ENCODE results near the gene GGTA1.

The GGTA1 gene

GRCh38 chr9:121510766-121511550 is 11.3 kb upstream of the GGTA1 start:
- Mint-ChIP-seq H3K36me3 (no peaks in the 10 kb centered on the region), H3K27ac (no peak overlapping the region), H3K27me3 (peaks cover 5% of the 10 kb centered on the region), H3K9me3 (ENCODE audit: low read depth) (no peaks in the 10 kb centered on the region), H3K4me3 (no peak overlapping the region), H3K4me1 (ENCODE audit: low read depth) (no peaks in the 10 kb centered on the region)

- Mint-ChIP-seq H3K36me3 (no peaks in the 10 kb centered on the region), H3K27ac (no peak overlapping the region), H3K9me3 (ENCODE audit: low read depth) (no peaks in the 10 kb centered on the region), H3K4me3 (no peak overlapping the region), H3K27me3 (peaks cover 5% of the 10 kb centered on the region), H3K4me1 (ENCODE audit: low read depth) (no peaks in the 10 kb centered on the region)
These were observed 9.5 kb upstream of the GGTA1 start for GRCh38 chr9:121509180-121509579.

- Mint-ChIP-seq H3K4me1 (ENCODE audit: low read depth) (no peaks in the 10 kb centered on the region), H3K9me3 (ENCODE audit: low read depth) (no peaks in the 10 kb centered on the region), H3K36me3 (no peaks in the 10 kb centered on the region), H3K4me3 (no peak overlapping the region), H3K27me3 (peaks cover 8% of the 10 kb centered on the region), H3K27ac (no peak overlapping the region)
These were observed 8.8 kb upstream of the GGTA1 start for GRCh38 chr9:121508415-121508814.

DNA sequence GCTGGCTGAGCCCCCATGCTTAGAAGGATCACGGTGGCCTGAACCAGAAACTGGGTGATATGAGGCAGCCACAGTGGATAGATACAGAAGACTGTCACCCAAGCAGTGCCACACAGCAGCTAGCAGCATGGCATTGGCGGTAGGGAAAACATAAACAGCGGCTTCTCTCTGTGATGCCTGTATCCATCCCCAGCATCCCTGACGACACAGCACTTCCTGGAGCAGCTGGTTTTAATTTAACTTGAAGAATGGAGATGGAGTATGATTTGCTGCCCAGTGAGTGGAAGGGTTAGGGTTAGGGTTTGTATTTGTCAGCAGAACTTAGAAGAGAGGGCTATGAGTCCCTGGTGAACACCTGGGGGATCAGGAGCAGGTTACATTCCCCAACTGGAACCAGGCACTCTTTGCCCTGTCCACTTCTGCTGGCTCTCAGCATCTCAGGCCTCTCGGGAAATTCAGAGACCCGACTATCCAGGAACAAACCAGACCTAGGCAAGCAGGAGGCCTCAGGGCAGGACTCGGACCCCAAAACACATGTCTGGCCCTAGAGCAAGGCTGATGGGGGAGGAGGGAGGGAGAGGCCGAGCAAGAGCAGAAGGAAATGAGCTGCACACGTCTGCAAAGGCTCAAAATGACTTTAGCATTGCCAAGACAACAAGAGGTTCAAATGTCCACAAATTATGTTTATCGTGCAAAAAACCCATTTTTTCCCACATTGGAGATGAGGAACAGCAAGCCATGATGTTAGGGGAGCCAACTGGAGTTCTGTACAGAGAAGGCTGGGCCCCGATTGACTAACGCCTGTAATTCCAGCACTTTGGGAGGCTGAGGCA is 6.5 kb upstream of the GGTA1 start:
- Mint-ChIP-seq H3K4me3 (no peak overlapping the region), H3K27me3 (peaks cover 9% of the 10 kb centered on the region), H3K36me3 (no peaks in the 10 kb centered on the region), H3K27ac (no peak overlapping the region), H3K9me3 (ENCODE audit: low read depth) (no peaks in the 10 kb centered on the region), H3K4me1 (ENCODE audit: low read depth) (no peaks in the 10 kb centered on the region)

- H3K36me3 Mint-ChIP-seq, result no peaks in the 10 kb centered on the region
- peaks cover 20% of the 10 kb centered on the region for H3K27me3 Mint-ChIP-seq
- no peak overlapping the region for H3K27ac Mint-ChIP-seq
- no peaks in the 10 kb centered on the region for H3K9me3 Mint-ChIP-seq (ENCODE audit: low read depth)
- peaks cover 15% of the 10 kb centered on the region for H3K4me1 Mint-ChIP-seq (ENCODE audit: low read depth)
- H3K4me3 Mint-ChIP-seq, result no peak overlapping the region
These were observed 3.8 kb upstream of the GGTA1 start for GRCh38 chr9:121503444-121503843.

DNA sequence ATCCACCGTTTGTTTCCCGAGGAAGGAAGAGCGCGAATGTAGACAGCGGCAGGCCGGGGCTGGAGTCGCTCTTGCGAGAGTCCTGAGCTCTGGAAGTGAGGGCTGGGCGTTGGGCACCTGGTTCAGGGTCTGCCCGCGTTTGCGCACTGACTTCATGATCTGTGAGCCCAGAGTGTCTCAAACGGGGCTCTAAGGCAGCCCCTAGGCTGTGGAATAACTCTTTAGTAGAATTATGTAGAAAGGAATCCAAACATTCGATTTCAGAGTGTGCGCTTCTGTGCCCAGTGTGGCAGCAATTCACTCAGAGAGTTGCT is 478 bp upstream of the GGTA1 start:
- peaks cover 41% of the 10 kb centered on the region for H3K27me3 Mint-ChIP-seq
- peak overlapping the region; percentile 72 for H3K4me3 Mint-ChIP-seq
- no peaks in the 10 kb centered on the region for H3K9me3 Mint-ChIP-seq (ENCODE audit: low read depth)
- H3K27ac Mint-ChIP-seq, result no peak overlapping the region
- peaks cover 3% of the 10 kb centered on the region for H3K36me3 Mint-ChIP-seq
- H3K4me1 Mint-ChIP-seq (ENCODE audit: low read depth), result peaks cover 21% of the 10 kb centered on the region

GRCh38 chr9:121499177-121499426 is 542 bp downstream of the GGTA1 start:
- no peaks in the 10 kb centered on the region for H3K9me3 Mint-ChIP-seq (ENCODE audit: low read depth)
- no peak overlapping the region for H3K27ac Mint-ChIP-seq
- peaks cover 3% of the 10 kb centered on the region for H3K36me3 Mint-ChIP-seq
- H3K4me1 Mint-ChIP-seq (ENCODE audit: low read depth), result peaks cover 21% of the 10 kb centered on the region
- H3K4me3 Mint-ChIP-seq, result peak overlapping the region; percentile 84
- peaks cover 41% of the 10 kb centered on the region for H3K27me3 Mint-ChIP-seq

- Mint-ChIP-seq H3K4me1 (ENCODE audit: low read depth) (peaks cover 21% of the 10 kb centered on the region), H3K27ac (no peak overlapping the region), H3K9me3 (ENCODE audit: low read depth) (no peaks in the 10 kb centered on the region), H3K27me3 (peaks cover 42% of the 10 kb centered on the region), H3K4me3 (peak overlapping the region; percentile 84), H3K36me3 (peaks cover 3% of the 10 kb centered on the region)
These were observed 1.0 kb downstream of the GGTA1 start for GRCh38 chr9:121498487-121499176.

DNA sequence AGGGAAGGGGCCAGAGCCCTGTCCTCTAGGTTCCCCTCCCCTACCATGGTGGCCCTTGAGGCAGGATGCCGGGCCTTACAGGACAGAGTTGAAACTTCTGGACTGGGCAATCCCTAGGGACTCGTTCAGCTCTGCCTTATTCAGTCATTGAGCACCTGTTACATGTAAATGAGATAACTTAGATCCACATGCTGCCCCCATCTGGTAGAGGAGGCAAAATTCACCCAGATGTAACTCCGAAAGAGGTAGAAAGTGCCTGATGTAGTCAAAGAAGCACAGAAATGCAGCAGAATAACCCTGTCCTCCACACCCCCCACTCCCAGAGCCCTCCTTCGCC is 1.5 kb downstream of the GGTA1 start:
- peaks cover 36% of the 10 kb centered on the region for H3K27me3 Mint-ChIP-seq
- H3K4me3 Mint-ChIP-seq, result peak overlapping the region; percentile 84
- peaks cover 21% of the 10 kb centered on the region for H3K4me1 Mint-ChIP-seq (ENCODE audit: low read depth)
- no peaks in the 10 kb centered on the region for H3K9me3 Mint-ChIP-seq (ENCODE audit: low read depth)
- H3K27ac Mint-ChIP-seq, result no peak overlapping the region
- H3K36me3 Mint-ChIP-seq, result peaks cover 3% of the 10 kb centered on the region

- no peak overlapping the region for H3K27ac Mint-ChIP-seq
- peaks cover 35% of the 10 kb centered on the region for H3K27me3 Mint-ChIP-seq
- no peak overlapping the region for H3K4me3 Mint-ChIP-seq
- H3K36me3 Mint-ChIP-seq, result peaks cover 3% of the 10 kb centered on the region
- no peaks in the 10 kb centered on the region for H3K9me3 Mint-ChIP-seq (ENCODE audit: low read depth)
- H3K4me1 Mint-ChIP-seq (ENCODE audit: low read depth), result peaks cover 21% of the 10 kb centered on the region
These were observed 3.7 kb downstream of the GGTA1 start for GRCh38 chr9:121495976-121496375.

- Mint-ChIP-seq H3K9me3 (ENCODE audit: low read depth) (no peaks in the 10 kb centered on the region), H3K4me1 (ENCODE audit: low read depth) (peaks cover 13% of the 10 kb centered on the region), H3K36me3 (peaks cover 3% of the 10 kb centered on the region), H3K4me3 (no peak overlapping the region), H3K27me3 (peaks cover 28% of the 10 kb centered on the region), H3K27ac (no peak overlapping the region)
These were observed 5.5 kb downstream of the GGTA1 start for GRCh38 chr9:121494192-121494591.

DNA sequence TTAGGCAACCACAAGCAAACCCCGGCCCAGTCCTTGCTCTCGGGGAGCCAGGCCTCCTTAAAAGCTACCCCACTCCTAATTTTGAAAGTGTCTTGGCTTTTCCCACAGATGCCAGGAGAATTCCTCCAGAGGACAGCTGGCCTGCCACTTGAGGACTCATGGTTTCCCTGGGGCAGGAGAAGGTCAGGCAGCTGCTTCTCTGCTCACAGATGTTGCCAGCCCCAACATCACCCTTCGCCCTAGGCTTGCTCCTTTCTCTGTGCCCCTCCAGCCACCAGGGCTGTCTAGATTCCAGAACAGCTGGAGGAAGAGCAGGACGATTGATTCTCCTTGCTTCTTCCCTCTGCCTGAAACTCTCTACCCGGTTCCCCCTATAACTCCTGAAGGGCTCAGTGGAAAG is 8.5 kb downstream of the GGTA1 start:
- Mint-ChIP-seq H3K9me3 (ENCODE audit: low read depth) (no peaks in the 10 kb centered on the region), H3K4me3 (no peak overlapping the region), H3K27me3 (peaks cover 9% of the 10 kb centered on the region), H3K36me3 (peaks cover 3% of the 10 kb centered on the region), H3K27ac (no peak overlapping the region), H3K4me1 (ENCODE audit: low read depth) (no peaks in the 10 kb centered on the region)

DNA sequence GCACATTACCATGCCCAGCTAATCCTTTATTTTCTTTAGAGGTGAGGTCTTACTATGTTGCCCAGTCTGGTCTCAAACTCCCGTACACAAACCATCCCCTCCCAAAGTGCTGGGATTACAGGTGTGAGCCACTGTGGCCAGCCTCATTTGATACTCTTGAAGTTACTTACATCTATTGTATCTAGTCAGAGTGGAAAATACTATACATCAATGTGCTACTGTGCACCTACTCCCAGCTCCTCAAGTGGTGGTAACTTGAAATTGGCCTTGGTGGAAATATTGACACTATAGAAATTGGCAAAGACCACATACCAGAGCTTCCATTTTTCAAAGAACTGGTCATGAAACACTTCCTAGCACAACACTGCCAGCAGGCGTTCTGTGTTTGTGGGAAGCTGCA is 10.3 kb downstream of the GGTA1 start:
- Mint-ChIP-seq H3K4me3 (no peak overlapping the region), H3K27ac (no peak overlapping the region), H3K4me1 (ENCODE audit: low read depth) (no peaks in the 10 kb centered on the region), H3K9me3 (ENCODE audit: low read depth) (no peaks in the 10 kb centered on the region), H3K27me3 (peaks cover 2% of the 10 kb centered on the region), H3K36me3 (no peaks in the 10 kb centered on the region)

- no peaks in the 10 kb centered on the region for H3K27me3 Mint-ChIP-seq
- H3K36me3 Mint-ChIP-seq, result no peaks in the 10 kb centered on the region
- H3K4me3 Mint-ChIP-seq, result no peak overlapping the region
- H3K27ac Mint-ChIP-seq, result no peak overlapping the region
- H3K9me3 Mint-ChIP-seq (ENCODE audit: low read depth), result no peaks in the 10 kb centered on the region
- H3K4me1 Mint-ChIP-seq (ENCODE audit: low read depth), result no peaks in the 10 kb centered on the region
These were observed 13.6 kb downstream of the GGTA1 start for GRCh38 chr9:121486043-121486442.

GRCh38 chr9:121485623-121486022 is 14.0 kb downstream of the GGTA1 start:
- Mint-ChIP-seq H3K27me3 (no peaks in the 10 kb centered on the region), H3K9me3 (ENCODE audit: low read depth) (no peaks in the 10 kb centered on the region), H3K4me1 (ENCODE audit: low read depth) (no peaks in the 10 kb centered on the region), H3K4me3 (no peak overlapping the region), H3K27ac (no peak overlapping the region), H3K36me3 (no peaks in the 10 kb centered on the region)
